ENCODE data around the gene DCAF4L1.

GRCh38 chr4:41992967-41993857 lies 11.7 kb downstream of the DCAF4L1 start:
- no peak for TF ChIP-seq CTCF (IDR thresholded peaks at IDR 0.05)
- no peak for TF ChIP-seq POLR2A (IDR thresholded peaks at IDR 0.05)
